AG04450 (cell line): ENCODE data around the gene ABI1. TPM values are rescaled to one million over a fixed set of nuclear protein-coding genes. Genes with fewer than 3 reads are reported as not detected.

Experiments used
- CTCF ChIA-PET: fragments of 300-600, 350-600 bp; formaldehyde crosslinking; extraction: SDS; loops from one replicate; lab custom pipeline; 2022; ENCODE audit warnings: antibody characterized with exemption, inconsistent platforms; lab: Charles Lee
- POLR2A ChIA-PET: fragments of 350-600 bp; formaldehyde crosslinking; extraction: SDS; loops from one replicate; lab custom pipeline; 2021; ENCODE audit warnings: antibody characterized with exemption, inconsistent platforms; lab: Yijun Ruan, JAX
- DNase-seq: peaks from one replicate; pipeline ENCODE4 v3.0.0-alpha.2; 2011; ENCODE audit warnings: low read depth, low spot score
- H3K27ac ChIP-seq: one replicate; pipeline ENCODE4 v1.5.1; 2012; ENCODE audit warnings: low read depth, low read length, control low read depth
- H3K27me3 ChIP-seq: one replicate; pipeline ENCODE4 v1.6.0; 2012; ENCODE audit warnings: low read length; ENCODE audit not compliant: control insufficient read depth, insufficient read depth
- H3K4me3 ChIP-seq: 2 replicates; pipeline ENCODE4 v1.5.1; 2011; ENCODE audit warnings: mild to moderate bottlenecking, low read depth, low read length, control low read depth
- H3K9me3 ChIP-seq: 2 replicates; pipeline ENCODE4 v1.5.1; 2012; ENCODE audit warnings: low read length; ENCODE audit not compliant: control insufficient read depth, insufficient read depth
- polyA plus RNA-seq: library from polyadenylated mRNA; depleted of rRNA; stranded (reverse); fragments of >200 nt; gene quantifications from 2 replicates; pipeline ENCODE4 v1.2.3, GENCODE V29; 2011
- TF ChIP-seq, protein P1 (sequence below): IDR thresholded peaks from 2 replicates; pipeline ENCODE4 v1.5.1; 2011; ENCODE audit warnings: low read depth, low read length, control low read depth, inconsistent platforms

Gene ABI1
- polyA plus RNA-seq, 1 experiment = 64.2 TPM

DNA sequence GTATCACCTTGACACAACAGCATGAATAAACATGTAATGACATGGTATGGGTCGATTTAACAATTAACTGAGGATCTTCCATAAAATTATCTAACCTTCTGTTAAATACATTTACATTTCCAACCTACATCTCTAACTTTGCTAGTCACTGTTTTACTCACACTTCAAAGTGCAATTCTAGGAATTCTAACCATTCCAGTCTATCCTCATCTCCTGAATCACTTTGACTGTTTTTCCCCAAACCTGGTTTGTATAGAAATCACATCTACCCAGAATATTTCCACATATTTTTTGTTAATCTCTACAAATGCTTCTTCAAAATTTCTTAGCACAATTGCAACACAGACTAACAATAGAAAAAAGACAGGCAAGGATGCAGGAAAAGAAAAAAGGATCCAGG lies 6.2 kb downstream of the ABI1 start:
- DNase-seq = no peak
- no peak overlapping the region for H3K4me3 ChIP-seq
- TF ChIP-seq, protein P1, sequence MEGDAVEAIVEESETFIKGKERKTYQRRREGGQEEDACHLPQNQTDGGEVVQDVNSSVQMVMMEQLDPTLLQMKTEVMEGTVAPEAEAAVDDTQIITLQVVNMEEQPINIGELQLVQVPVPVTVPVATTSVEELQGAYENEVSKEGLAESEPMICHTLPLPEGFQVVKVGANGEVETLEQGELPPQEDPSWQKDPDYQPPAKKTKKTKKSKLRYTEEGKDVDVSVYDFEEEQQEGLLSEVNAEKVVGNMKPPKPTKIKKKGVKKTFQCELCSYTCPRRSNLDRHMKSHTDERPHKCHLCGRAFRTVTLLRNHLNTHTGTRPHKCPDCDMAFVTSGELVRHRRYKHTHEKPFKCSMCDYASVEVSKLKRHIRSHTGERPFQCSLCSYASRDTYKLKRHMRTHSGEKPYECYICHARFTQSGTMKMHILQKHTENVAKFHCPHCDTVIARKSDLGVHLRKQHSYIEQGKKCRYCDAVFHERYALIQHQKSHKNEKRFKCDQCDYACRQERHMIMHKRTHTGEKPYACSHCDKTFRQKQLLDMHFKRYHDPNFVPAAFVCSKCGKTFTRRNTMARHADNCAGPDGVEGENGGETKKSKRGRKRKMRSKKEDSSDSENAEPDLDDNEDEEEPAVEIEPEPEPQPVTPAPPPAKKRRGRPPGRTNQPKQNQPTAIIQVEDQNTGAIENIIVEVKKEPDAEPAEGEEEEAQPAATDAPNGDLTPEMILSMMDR = no peak
- H3K27ac ChIP-seq = no peak overlapping the region
- ChIA-PET POLR2A (no interaction called here), CTCF (interaction anchor here (1.0 to 1.9 kb wide), 2 partner anchors 11 to 128 kb away, joined by 3 to 6 read pairs; no protein-coding TSS in a partner anchor)
- no peaks in the 10 kb centered on the region for H3K27me3 ChIP-seq
- no peaks in the 10 kb centered on the region for H3K9me3 ChIP-seq

DNA sequence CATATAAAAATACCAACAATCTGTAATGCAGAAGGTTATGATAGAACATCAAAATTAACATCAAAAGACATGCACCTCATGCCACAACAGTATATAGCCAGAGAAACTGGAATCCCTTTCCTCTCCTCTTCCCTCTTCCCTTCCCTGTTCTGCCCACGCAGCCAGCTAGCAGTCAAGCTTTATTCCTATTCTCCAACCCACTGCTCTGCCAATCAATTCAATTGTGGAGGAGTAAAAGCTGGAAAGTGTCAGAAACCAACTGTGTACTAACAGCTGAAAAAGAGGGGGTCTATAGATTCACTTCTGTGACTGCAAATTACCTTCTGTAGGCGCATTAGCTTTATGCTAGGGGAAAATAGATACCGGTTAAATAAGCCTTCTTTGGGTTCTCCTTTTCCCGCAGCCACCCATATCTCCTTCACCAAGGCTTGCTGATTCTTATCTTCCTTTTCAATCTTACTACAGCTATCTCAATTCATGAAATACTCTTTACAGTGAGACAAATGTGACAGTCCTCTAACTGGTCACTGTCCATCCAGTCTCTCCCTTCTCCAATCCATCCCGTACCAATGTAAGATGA lies 16.3 kb downstream of the ABI1 start:
- Histone ChIP-seq H3K27ac (no peak overlapping the region), H3K9me3 (no peaks in the 10 kb centered on the region), H3K4me3 (no peak overlapping the region), H3K27me3 (no peaks in the 10 kb centered on the region)
- DNase-seq = no peak
- ChIA-PET CTCF (interaction anchor here (0.7 to 1.2 kb wide), 2 partner anchors 17 to 119 kb away, joined by 3 read pairs; no protein-coding TSS in a partner anchor), POLR2A (no interaction called here)
- TF ChIP-seq, protein P1 = no peak

DNA sequence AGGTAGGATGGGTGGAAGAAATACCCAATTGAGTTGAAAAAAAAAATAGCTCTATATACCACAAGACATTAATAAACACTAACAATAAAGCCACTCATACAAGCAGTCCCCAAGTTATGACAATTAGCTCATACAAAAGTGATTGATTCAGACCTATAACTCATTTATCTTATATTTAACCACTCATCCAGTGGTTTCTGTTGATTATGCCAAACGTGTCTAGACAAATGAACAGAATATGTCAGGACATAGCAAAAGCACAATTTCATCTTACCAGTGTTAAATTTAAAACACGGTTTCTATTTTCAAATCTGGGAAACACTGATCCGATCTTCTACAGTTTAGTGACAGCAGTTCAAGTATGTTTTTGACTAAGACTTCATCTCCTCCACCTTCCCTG lies 17.0 kb downstream of the ABI1 start:
- Histone ChIP-seq H3K27ac (no peak overlapping the region), H3K27me3 (no peaks in the 10 kb centered on the region), H3K9me3 (no peaks in the 10 kb centered on the region), H3K4me3 (no peak overlapping the region)
- DNase-seq = no peak
- TF ChIP-seq, protein P1 = no peak
- ChIA-PET CTCF (interaction anchor here (0.6 to 1.2 kb wide), 3 partner anchors 10 to 118 kb away, joined by 3 read pairs; no protein-coding TSS in a partner anchor), POLR2A (no interaction called here)

DNA sequence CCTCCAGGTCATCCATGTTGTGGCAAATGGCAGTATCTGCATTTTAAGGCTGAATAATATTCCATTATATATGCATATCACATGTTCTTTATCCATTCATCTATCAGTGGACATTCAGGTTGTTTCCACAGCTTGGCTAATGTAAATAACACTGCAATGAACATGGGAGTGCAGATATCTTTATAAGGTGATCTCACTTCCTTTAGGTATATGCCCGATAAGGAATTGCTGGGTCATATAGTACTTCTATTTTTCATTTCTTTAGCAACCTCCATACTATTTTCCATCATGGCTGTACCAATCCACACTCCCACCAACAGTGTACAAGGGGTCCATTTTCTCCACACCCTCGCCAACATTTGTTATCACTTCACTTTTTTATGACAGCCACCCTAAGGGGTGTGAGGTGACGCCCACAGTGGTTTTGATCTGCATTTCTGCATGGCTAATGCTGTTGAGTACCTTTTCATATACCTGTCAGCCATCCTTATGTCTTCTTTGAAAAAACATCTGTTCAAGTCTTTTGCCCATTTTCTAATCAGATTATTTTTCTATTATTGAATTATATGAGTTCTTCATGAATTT lies 18.9 kb downstream of the ABI1 start:
- DNase-seq = no peak
- no peaks in the 10 kb centered on the region for H3K27me3 ChIP-seq
- no peak overlapping the region for H3K4me3 ChIP-seq
- TF ChIP-seq, protein P1 = no peak
- H3K9me3 ChIP-seq = no peaks in the 10 kb centered on the region
- POLR2A ChIA-PET = no interaction called here
- CTCF ChIA-PET = interaction anchor here (0.7 to 1.6 kb wide), 3 partner anchors 20 to 116 kb away, joined by 3 to 5 read pairs (median 4); no protein-coding TSS in a partner anchor
- H3K27ac ChIP-seq = no peak overlapping the region
